H1 (cell line): ENCODE results near the gene IL9. TPM values are rescaled to one million over a fixed set of nuclear protein-coding genes. Genes with fewer than 3 reads are reported as not detected.

ENCODE experiments used
- HDAC2 ChIP-seq, 2 experiments: fragments of 300-600 bp in 1 of 2; sonication (generic) in 1 of 2; IDR thresholded peaks; 2 replicates each; pipeline ENCODE4 v1.6.1; 2011 to 2012; ENCODE audit warnings: low read depth in 2 of 2, low read length in 2 of 2, mild to moderate bottlenecking in 2 of 2, moderate library complexity in 2 of 2, borderline replicate concordance in 1 of 2, inconsistent platforms in 1 of 2
- HDAC6 ChIP-seq: IDR thresholded peaks from one replicate; pipeline ENCODE4 v1.7.1; 2012; ENCODE audit warnings: low read depth, mild to moderate bottlenecking, inconsistent platforms, low read length, moderate library complexity
- MAFK ChIP-seq: IDR thresholded peaks from 2 replicates; pipeline ENCODE4 v1.6.1; 2012; ENCODE audit warnings: low read depth, mild to moderate bottlenecking, improper control_type of control experiment, low read length
- TAF7 ChIP-seq: optimal IDR thresholded peaks from 2 replicates; pipeline ENCODE3; 2011; ENCODE audit warnings: low read depth, mild to moderate bottlenecking, inconsistent platforms, low read length, moderate library complexity, borderline replicate concordance
- polyA plus RNA-seq, 7 experiments: library from polyadenylated mRNA; depleted of rRNA in 3 of 7; stranded (reverse) in 5 of 7; unstranded in 2 of 7; fragments of >200 nt in 5 of 7; fragments of 200-250 nt in 2 of 7; gene quantifications; 1 replicate in 5 of 7; 2 replicates in 1 of 7; 4 replicates in 1 of 7; pipeline versions ENCODE4 v1.2.1 to v1.2.3, GENCODE V29; 2011 to 2013; ENCODE audit warnings: missing spikeins in 2 of 7, mixed read lengths in 2 of 7
- total RNA-seq: library from RNA; stranded (reverse); fragmentation: NEBNext Ultra II Directional; extraction: Animal tissue kit (Norgen Biotek cat#: 25700); gene quantifications from 2 replicates; pipeline ENCODE4 v1.2.1, GENCODE V29; 2021
- TF ChIP-seq, protein P1 (sequence below): IDR thresholded peaks from 2 replicates; pipeline ENCODE4 v1.6.1; 2011; ENCODE audit warnings: low read length, improper control_type of control experiment

The IL9 gene
- total and polyA plus RNA-seq, 2 of the 8 experiments (the other 6 are each of a cell fraction or from before 2014, with no cell fraction given), result not detected

DNA sequence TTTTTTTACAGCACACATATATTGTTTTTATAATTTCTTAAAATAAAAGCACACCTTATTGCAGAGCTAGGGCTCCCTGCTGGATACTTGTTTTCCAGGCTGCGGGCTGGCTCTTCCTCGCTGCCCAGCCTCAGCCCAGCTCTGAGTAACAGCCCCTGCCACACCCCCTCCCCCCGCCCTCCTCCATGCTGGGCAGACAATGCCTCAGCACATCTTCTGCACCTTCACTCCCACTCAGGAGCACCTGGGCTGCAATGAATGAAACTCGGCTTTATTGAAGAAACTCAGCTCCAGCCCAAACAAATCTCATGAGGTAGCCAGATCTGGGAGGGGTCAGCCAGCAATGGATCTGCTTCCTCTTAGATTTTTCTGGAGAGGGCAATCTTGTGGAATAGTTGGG lies 9.5 kb downstream of the IL9 start (continued):
- TF ChIP-seq HDAC2 (IDR thresholded peaks at IDR 0.05; ENCODE audit: borderline replicate concordance in 1 of 2, low read depth in 2 of 2, low read length in 2 of 2), result no peak
- no peak for TF ChIP-seq MAFK
- TF ChIP-seq, protein P1, sequence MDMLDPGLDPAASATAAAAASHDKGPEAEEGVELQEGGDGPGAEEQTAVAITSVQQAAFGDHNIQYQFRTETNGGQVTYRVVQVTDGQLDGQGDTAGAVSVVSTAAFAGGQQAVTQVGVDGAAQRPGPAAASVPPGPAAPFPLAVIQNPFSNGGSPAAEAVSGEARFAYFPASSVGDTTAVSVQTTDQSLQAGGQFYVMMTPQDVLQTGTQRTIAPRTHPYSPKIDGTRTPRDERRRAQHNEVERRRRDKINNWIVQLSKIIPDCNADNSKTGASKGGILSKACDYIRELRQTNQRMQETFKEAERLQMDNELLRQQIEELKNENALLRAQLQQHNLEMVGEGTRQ, result no peak
- no peak for TF ChIP-seq TAF7
- no peak for TF ChIP-seq HDAC6
